HepG2 (cell line): ENCODE data around the gene LMNA. TPM values are rescaled to one million over a fixed set of nuclear protein-coding genes. Genes with fewer than 3 reads are reported as not detected.

ENCODE experiments used
- ARNT ChIP-seq: fragments of 450-650 bp; IDR thresholded peaks from 2 replicates; pipeline ENCODE4 v1.6.1; 2017
- HIVEP1 ChIP-seq: sonication (generic); formaldehyde crosslinking; IDR thresholded peaks from 2 replicates; pipeline ENCODE4 v1.4.0; 2020; ENCODE audit warnings: mild to moderate bottlenecking, missing genetic modification reagents
- HNF1B ChIP-seq: sonication (generic); formaldehyde crosslinking; IDR thresholded peaks from 2 replicates; pipeline ENCODE4 v1.5.1; 2020; ENCODE audit warnings: mild to moderate bottlenecking, moderate library complexity, missing genetic modification reagents
- NFE2L2 ChIP-seq: fragments of 150-350 bp; IDR thresholded peaks from 2 replicates; pipeline ENCODE4 v1.6.1; 2014; ENCODE audit warnings: low read length
- NR2F1 ChIP-seq, 2 experiments: fragments of 450-650 bp in 1 of 2; formaldehyde crosslinking in 1 of 2; IDR thresholded peaks; 2 replicates each; pipeline versions ENCODE4 v1.5.0 to v1.6.1; 2016 to 2020; ENCODE audit warnings: mild to moderate bottlenecking in 1 of 2, missing compliant biosample characterization in 1 of 2, missing genetic modification reagents in 1 of 2, moderate library complexity in 1 of 2
- SAP130 ChIP-seq: IDR thresholded peaks from 2 replicates; pipeline ENCODE4 v1.6.1; 2016; ENCODE audit warnings: low read depth
- SMARCC2 ChIP-seq: fragments of 450-650 bp; IDR thresholded peaks from 2 replicates; pipeline ENCODE4 v1.6.1; 2017; ENCODE audit warnings: antibody characterized with exemption, mild to moderate bottlenecking
- ZBTB26 ChIP-seq: IDR thresholded peaks from 2 replicates; pipeline ENCODE4 v1.6.1; 2016; ENCODE audit warnings: missing compliant biosample characterization, missing genetic modification reagents, borderline replicate concordance
- ZFAT ChIP-seq: sonication (generic); formaldehyde crosslinking; conservative IDR thresholded peaks from 2 replicates; pipeline ENCODE4 v1.8.1; 2023; ENCODE audit warnings: missing genetic modification reagents, inconsistent platforms
- ZNF770 ChIP-seq: sonication (generic); formaldehyde crosslinking; IDR thresholded peaks from 2 replicates; pipeline ENCODE4 v1.5.0; 2020; ENCODE audit warnings: mild to moderate bottlenecking, missing genetic modification reagents
- ZNF83 ChIP-seq: sonication (generic); formaldehyde crosslinking; IDR thresholded peaks from 2 replicates; pipeline ENCODE4 v1.4.0; 2020; ENCODE audit warnings: missing genetic modification reagents, mild to moderate bottlenecking, borderline replicate concordance
- polyA plus RNA-seq, 8 experiments: library from polyadenylated mRNA; depleted of rRNA in 3 of 8; stranded (reverse) in 7 of 8; unstranded in 1 of 8; fragments of >200 nt; fragmentation: Illumina TruSeq in 4 of 8; extraction: Trizol in 4 of 8; gene quantifications; 2 replicates each; pipeline versions ENCODE4 v1.2.1 to v1.2.3, GENCODE V29; 2011 to 2016; ENCODE audit warnings: low read depth in 4 of 8, missing spikeins in 1 of 8, mixed read lengths in 1 of 8; ENCODE audit not compliant: insufficient read depth in 1 of 8
- total RNA-seq, 5 experiments: library from RNA; depleted of rRNA; stranded (reverse); fragments of >200 nt; fragmentation: Illumina TruSeq; extraction: Trizol; gene quantifications; 2 replicates each; pipeline ENCODE4 v1.2.3, GENCODE V29; 2016; ENCODE audit warnings: low read depth in 1 of 5
- TF ChIP-seq, protein P1 (sequence below): sonication (generic); formaldehyde crosslinking; IDR thresholded peaks from 2 replicates; pipeline ENCODE4 v1.9.0; 2022; ENCODE audit warnings: low read depth, missing genetic modification reagents
- TF ChIP-seq, protein P2 (sequence below): sonication (generic); formaldehyde crosslinking; IDR thresholded peaks from 2 replicates; pipeline ENCODE4 v1.4.0; 2020; ENCODE audit warnings: mild to moderate bottlenecking, missing genetic modification reagents, borderline replicate concordance

Gene LMNA
- total and polyA plus RNA-seq, 2 of the 13 experiments (the other 11 are each of a cell fraction or from before 2014, with no cell fraction given), result 107 to 225 TPM

- peak; percentile 44; the same call in 1 of the 2 replicates for TF ChIP-seq HIVEP1
- TF ChIP-seq, protein P1, sequence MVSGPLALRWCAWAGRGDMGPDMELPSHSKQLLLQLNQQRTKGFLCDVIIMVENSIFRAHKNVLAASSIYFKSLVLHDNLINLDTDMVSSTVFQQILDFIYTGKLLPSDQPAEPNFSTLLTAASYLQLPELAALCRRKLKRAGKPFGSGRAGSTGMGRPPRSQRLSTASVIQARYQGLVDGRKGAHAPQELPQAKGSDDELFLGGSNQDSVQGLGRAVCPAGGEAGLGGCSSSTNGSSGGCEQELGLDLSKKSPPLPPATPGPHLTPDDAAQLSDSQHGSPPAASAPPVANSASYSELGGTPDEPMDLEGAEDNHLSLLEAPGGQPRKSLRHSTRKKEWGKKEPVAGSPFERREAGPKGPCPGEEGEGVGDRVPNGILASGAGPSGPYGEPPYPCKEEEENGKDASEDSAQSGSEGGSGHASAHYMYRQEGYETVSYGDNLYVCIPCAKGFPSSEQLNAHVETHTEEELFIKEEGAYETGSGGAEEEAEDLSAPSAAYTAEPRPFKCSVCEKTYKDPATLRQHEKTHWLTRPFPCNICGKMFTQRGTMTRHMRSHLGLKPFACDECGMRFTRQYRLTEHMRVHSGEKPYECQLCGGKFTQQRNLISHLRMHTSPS (CRISPR knock-in tag), result no peak
- TF ChIP-seq ZNF770 (CRISPR knock-in tag), result no peak
- no peak for TF ChIP-seq ARNT
- TF ChIP-seq NFE2L2, result peak; percentile 89
- no peak for TF ChIP-seq ZFAT (CRISPR knock-in tag)
- no peak for TF ChIP-seq SMARCC2
- 0 out of 2 replicates have a peak, but pooled peaks have one; percentile 14 for TF ChIP-seq ZBTB26 (CRISPR knock-in tag)
- no peak for TF ChIP-seq ZNF83 (CRISPR knock-in tag)
- peak; percentile 37; the same call in 1 of the 2 replicates for TF ChIP-seq HNF1B (CRISPR knock-in tag)
- TF ChIP-seq, protein P2, sequence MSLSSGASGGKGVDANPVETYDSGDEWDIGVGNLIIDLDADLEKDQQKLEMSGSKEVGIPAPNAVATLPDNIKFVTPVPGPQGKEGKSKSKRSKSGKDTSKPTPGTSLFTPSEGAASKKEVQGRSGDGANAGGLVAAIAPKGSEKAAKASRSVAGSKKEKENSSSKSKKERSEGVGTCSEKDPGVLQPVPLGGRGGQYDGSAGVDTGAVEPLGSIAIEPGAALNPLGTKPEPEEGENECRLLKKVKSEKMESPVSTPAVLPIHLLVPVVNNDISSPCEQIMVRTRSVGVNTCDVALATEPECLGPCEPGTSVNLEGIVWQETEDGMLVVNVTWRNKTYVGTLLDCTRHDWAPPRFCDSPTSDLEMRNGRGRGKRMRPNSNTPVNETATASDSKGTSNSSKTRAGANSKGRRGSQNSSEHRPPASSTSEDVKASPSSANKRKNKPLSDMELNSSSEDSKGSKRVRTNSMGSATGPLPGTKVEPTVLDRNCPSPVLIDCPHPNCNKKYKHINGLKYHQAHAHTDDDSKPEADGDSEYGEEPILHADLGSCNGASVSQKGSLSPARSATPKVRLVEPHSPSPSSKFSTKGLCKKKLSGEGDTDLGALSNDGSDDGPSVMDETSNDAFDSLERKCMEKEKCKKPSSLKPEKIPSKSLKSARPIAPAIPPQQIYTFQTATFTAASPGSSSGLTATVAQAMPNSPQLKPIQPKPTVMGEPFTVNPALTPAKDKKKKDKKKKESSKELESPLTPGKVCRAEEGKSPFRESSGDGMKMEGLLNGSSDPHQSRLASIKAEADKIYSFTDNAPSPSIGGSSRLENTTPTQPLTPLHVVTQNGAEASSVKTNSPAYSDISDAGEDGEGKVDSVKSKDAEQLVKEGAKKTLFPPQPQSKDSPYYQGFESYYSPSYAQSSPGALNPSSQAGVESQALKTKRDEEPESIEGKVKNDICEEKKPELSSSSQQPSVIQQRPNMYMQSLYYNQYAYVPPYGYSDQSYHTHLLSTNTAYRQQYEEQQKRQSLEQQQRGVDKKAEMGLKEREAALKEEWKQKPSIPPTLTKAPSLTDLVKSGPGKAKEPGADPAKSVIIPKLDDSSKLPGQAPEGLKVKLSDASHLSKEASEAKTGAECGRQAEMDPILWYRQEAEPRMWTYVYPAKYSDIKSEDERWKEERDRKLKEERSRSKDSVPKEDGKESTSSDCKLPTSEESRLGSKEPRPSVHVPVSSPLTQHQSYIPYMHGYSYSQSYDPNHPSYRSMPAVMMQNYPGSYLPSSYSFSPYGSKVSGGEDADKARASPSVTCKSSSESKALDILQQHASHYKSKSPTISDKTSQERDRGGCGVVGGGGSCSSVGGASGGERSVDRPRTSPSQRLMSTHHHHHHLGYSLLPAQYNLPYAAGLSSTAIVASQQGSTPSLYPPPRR (CRISPR knock-in tag), result no peak
- TF ChIP-seq NR2F1 (CRISPR knock-in tag; IDR thresholded peaks at IDR 0.05), result no peak
- peak; percentile 82 for TF ChIP-seq SAP130
These were observed 8.2 kb downstream of the LMNA start (continued) for GRCh38 chr1:156122519-156123355.
